Omental fat pad (tissue), 4 donors: ENCODE results near the gene RGCC. TPM values are rescaled to one million over a fixed set of nuclear protein-coding genes. Genes with fewer than 3 reads are reported as not detected.

ENCODE experiments used
- ATAC-seq: fragments of 150-250 bp; one replicate; pipeline ENCODE4 v1.9.1; 2016; ENCODE audit warnings: mild to moderate bottlenecking, moderate library complexity; ENCODE audit not compliant: low FRiP score
- DNase-seq: peaks from one replicate; pipeline ENCODE4 v3.0.0-alpha.2; 2019; ENCODE audit warnings: low spot score
- CTCF ChIP-seq, 3 donors: fragments of 450-650 bp; IDR thresholded peaks; one replicate each; pipeline ENCODE4 v1.5.1; 2016 to 2017; ENCODE audit warnings: antibody characterized with exemption in 3 of 3, mild to moderate bottlenecking in 3 of 3, moderate library complexity in 2 of 3
- total RNA-seq, 4 donors: library from RNA; depleted of rRNA; stranded (reverse); fragments of >200 nt; gene quantifications; one replicate each; pipeline ENCODE4 v1.1.0, GENCODE V29; 2016

RGCC gene
- total RNA-seq, 4 donors from 2014 or later = 142 to 321 (median 257) TPM

- DNase-seq (no peak), ATAC-seq (no peak)
- TF ChIP-seq CTCF (IDR thresholded peaks at IDR 0.05) = no peak
These were observed 39.3 kb downstream of the RGCC start for GRCh38 chr13:41496420-41497234.

GRCh38 chr13:41497436-41497835, 40.1 kb downstream of the RGCC start:
- DNase-seq = no peak
- TF ChIP-seq CTCF (IDR thresholded peaks at IDR 0.05) = no peak
- ATAC-seq = no peak

GRCh38 chr13:41499452-41499851, 42.1 kb downstream of the RGCC start:
- DNase-seq (no peak), ATAC-seq (no peak)
- no peak for TF ChIP-seq CTCF (IDR thresholded peaks at IDR 0.05)

GRCh38 chr13:41500511-41500910, 43.2 kb downstream of the RGCC start:
- no peak for ATAC-seq
- TF ChIP-seq CTCF (IDR thresholded peaks at IDR 0.05) = no peak
- no peak for DNase-seq

- TF ChIP-seq CTCF (IDR thresholded peaks at IDR 0.05) = no peak
- no peak for DNase-seq
- no peak for ATAC-seq
These were observed 43.9 kb downstream of the RGCC start for GRCh38 chr13:41501281-41501680.

- ATAC-seq = no peak
- no peak for DNase-seq
- no peak for TF ChIP-seq CTCF (IDR thresholded peaks at IDR 0.05)
These were observed 44.7 kb downstream of the RGCC start for GRCh38 chr13:41502031-41502430.

- no peak for DNase-seq
- TF ChIP-seq CTCF (IDR thresholded peaks at IDR 0.05) = no peak
- no peak for ATAC-seq
These were observed 45.3 kb downstream of the RGCC start for GRCh38 chr13:41502673-41503072.
